Adrenal gland (tissue), 12 donors: Measurements from ENCODE around the gene MYH9. TPM values are rescaled to one million over a fixed set of nuclear protein-coding genes. Genes with fewer than 3 reads are reported as not detected.
A peak's percentile ranks its signal among the peaks of the same experiment; 100 is the strongest.

ENCODE experiments used
- DNase-seq, 7 donors: peaks; one replicate each; pipeline ENCODE4 v3.0.0-alpha.2; 2019 to 2020
- H3K27ac ChIP-seq, 5 donors: fragments of 200-600 bp; sonication (generic) in 4 of 5; 1 replicate in 3 of 5; 2 replicates in 2 of 5; pipeline versions ENCODE4 v1.5.1 to v1.8.0; 2016 to 2020; ENCODE audit warnings: mild to moderate bottlenecking in 1 of 5
- H3K27me3 ChIP-seq: fragments of 200-600 bp; 2 replicates; pipeline ENCODE4 v1.8.0; 2021
- H3K36me3 ChIP-seq, 2 donors: fragments of 200-600 bp; replicated peaks in 1 of 2; 1 replicate in 1 of 2; 2 replicates in 1 of 2; pipeline versions ENCODE4 v1.5.1 to v1.8.0; 2018 to 2022
- H3K4me1 ChIP-seq, 2 donors: fragments of 200-600 bp; replicated peaks in 1 of 2; 1 replicate in 1 of 2; 2 replicates in 1 of 2; pipeline versions ENCODE4 v1.5.1 to v1.8.0; 2018 to 2021
- H3K4me3 ChIP-seq, 4 donors: fragments of 200-600 bp; sonication (generic) in 3 of 4; one replicate each; pipeline ENCODE4 v1.5.1; 2016 to 2018
- H3K9me3 ChIP-seq, 3 donors: fragments of 200-600 bp; sonication (generic) in 1 of 3; replicated peaks in 1 of 3; 1 replicate in 2 of 3; 2 replicates in 1 of 3; pipeline versions ENCODE4 v1.5.1 to v1.8.0; 2016 to 2021
- CTCF ChIP-seq, 6 experiments: fragments of 450-650 bp in 4 of 6; fragments of 200-600 bp in 2 of 6; sonication (generic) in 1 of 6; IDR thresholded peaks; 1 replicate in 5 of 6; 2 replicates in 1 of 6; pipeline versions ENCODE4 v1.5.1 to v1.8.0; 2016 to 2021; ENCODE audit warnings: antibody characterized with exemption in 6 of 6, mild to moderate bottlenecking in 2 of 6, moderate library complexity in 1 of 6
- POLR2A ChIP-seq, 2 donors: fragments of 450-650 bp; IDR thresholded peaks; one replicate each; pipeline ENCODE4 v1.6.1; 2017; ENCODE audit warnings: antibody characterized with exemption in 2 of 2, mild to moderate bottlenecking in 2 of 2, moderate library complexity in 1 of 2
- WGBS, 4 donors: extraction: QIAGEN DNeasy Blood & Tissue Kit in 2 of 4; methylation state at CpG; one replicate each; pipeline versions ENCODE4 v1.1.5 to v1.1.7; 2013 to 2017; 5-methylcytosine and 5-hydroxymethylcytosine counted together
- intact Hi-C, 2 donors: fragments of 100-400 bp; cut with DNase I; formaldehyde crosslinking; loops; one replicate each; pipeline versions ENCODE4 v1.14.1 to v1.15.0; 2022 to 2023
- polyA plus RNA-seq, 3 donors: library from polyadenylated mRNA; stranded (reverse); fragments of 200-250 nt in 2 of 3; fragments of 350-450 nt in 1 of 3; fragmentation: Illumina TruSeq in 1 of 3; extraction: RNeasy Lipid Tissue Mini Kit (QIAGEN cat#74804) in 1 of 3; gene quantifications; one replicate each; pipeline ENCODE4 v1.2.3, GENCODE V29; 2013 to 2014
- total RNA-seq, 9 donors: library from RNA; depleted of rRNA in 4 of 9; stranded (reverse); fragments of >200 nt in 4 of 9; fragments of 120-200 nt in 1 of 9; fragmentation: NEBNext Ultra II Directional in 1 of 9; extraction: Animal tissue kit (Norgen Biotek cat#: 25700) in 1 of 9; gene quantifications; one replicate each; pipeline versions ENCODE4 v1.1.0 to v1.2.4, GENCODE V29; 2013 to 2023
- donor health status: healthy with polysubstance abuse.
- donor health status: Bipolar disorder and iron deficiency.
- donor health status: DM: yes; HTN: yes; CAD: no.
- donor health status: DM: no; HTN: no; CAD: no.
- donor health status: DM: no; HTN: no; CAD: no.
- donor health status: DM: yes; HTN: yes; CAD: no.

The MYH9 gene
- total and polyA plus RNA-seq, 12 donors, result 96.2 to 427 (median 319) TPM

- no peak for TF ChIP-seq CTCF (IDR thresholded peaks at IDR 0.05)
- no peak for TF ChIP-seq POLR2A (IDR thresholded peaks at IDR 0.05)
- DNase-seq, result peak in 1 of 7 donors; percentile 25
- Histone ChIP-seq H3K27ac (peak overlapping the region in 4 of 5 donors; percentile 78 to 97 (median 90)), H3K4me1 (peaks cover 44 to 78% of the 10 kb centered on the region in 2 donors), H3K36me3 (peaks cover 0 to 68% of the 10 kb centered on the region in 2 donors), H3K9me3 (no peaks in the 10 kb centered on the region), H3K27me3 (no peaks in the 10 kb centered on the region), H3K4me3 (no peak overlapping the region)
- 77 to 84% (median 79%) methylated on average over 22 to 27 of the region's 27 CpGs for WGBS, 4 donors
- intact Hi-C loops, result loop anchor here in 1 of 2 donors (10.0 kb wide), 1 partner anchor 59 kb away; the partner anchor contains the start of gene MYH9
Measured at GRCh38 chr22:36325154-36326031, 62.4 kb downstream of the MYH9 start.

- TF ChIP-seq POLR2A (IDR thresholded peaks at IDR 0.05) (no peak), CTCF (IDR thresholded peaks at IDR 0.05) (no peak)
- H3K27ac ChIP-seq, result peak overlapping the region in 4 of 5 donors; percentile 78 to 97 (median 90)
- peaks cover 34 to 69% of the 10 kb centered on the region in 2 donors for H3K4me1 ChIP-seq
- DNase-seq, result peak in 1 of 7 donors; percentile 18
- no peaks in the 10 kb centered on the region for H3K9me3 ChIP-seq
- no peaks in the 10 kb centered on the region for H3K27me3 ChIP-seq
- 75 to 84% (median 76%) methylated on average over 7 to 11 of the region's 11 CpGs for WGBS, 4 donors
- H3K4me3 ChIP-seq, result no peak overlapping the region
- intact Hi-C loops, result loop anchor here (5.0 to 10.0 kb wide), 2 partner anchors 60 to 63 kb away; partner anchors contain the start of gene MYH9 (in 2 of the 2)
- peaks cover 0 to 78% of the 10 kb centered on the region in 2 donors for H3K36me3 ChIP-seq
Measured at GRCh38 chr22:36324414-36324813, 63.4 kb downstream of the MYH9 start.

- Histone ChIP-seq H3K4me1 (peaks cover 29 to 63% of the 10 kb centered on the region in 2 donors), H3K4me3 (no peak overlapping the region), H3K27ac (peak overlapping the region; percentile 34 to 97 (median 85)), H3K27me3 (no peaks in the 10 kb centered on the region), H3K36me3 (peaks cover 0 to 83% of the 10 kb centered on the region in 2 donors), H3K9me3 (no peaks in the 10 kb centered on the region)
- intact Hi-C loops, result loop anchor here (5.0 to 10.0 kb wide), 2 partner anchors 61 to 63 kb away; partner anchors contain the start of gene MYH9 (in 2 of the 2)
- 62 to 79% (median 72%) methylated on average over 8 to 21 of the region's 21 CpGs for WGBS, 4 donors
- TF ChIP-seq POLR2A (IDR thresholded peaks at IDR 0.05) (no peak), CTCF (IDR thresholded peaks at IDR 0.05) (no peak)
- peak in 2 of 7 donors; percentile 29 to 31 for DNase-seq
Measured at GRCh38 chr22:36323855-36324331, 63.9 kb downstream of the MYH9 start.

- no peak overlapping the region for H3K4me3 ChIP-seq
Measured at GRCh38 chr22:36323182-36323854, 64.4 kb downstream of the MYH9 start.

More at GRCh38 chr22:36323182-36323854, 64.4 kb downstream of the MYH9 start:
- peak in 4 of 6 experiments; percentile 9 to 32 (median 26) for TF ChIP-seq CTCF (IDR thresholded peaks at IDR 0.05)
- TF ChIP-seq POLR2A (IDR thresholded peaks at IDR 0.05), result peak in 1 of 2 donors; percentile 22
- 38 to 50% (median 40%) methylated on average over 6 to 14 of the region's 14 CpGs for WGBS, 4 donors
- Histone ChIP-seq H3K27me3 (no peaks in the 10 kb centered on the region), H3K36me3 (peaks cover 0 to 86% of the 10 kb centered on the region in 2 donors), H3K4me1 (peaks cover 23 to 58% of the 10 kb centered on the region in 2 donors), H3K27ac (peak overlapping the region; percentile 34 to 97 (median 85)), H3K9me3 (no peaks in the 10 kb centered on the region)
- intact Hi-C loops, result loop anchor here (5.0 to 10.0 kb wide), 2 partner anchors 61 to 64 kb away; partner anchors contain the start of gene MYH9 (in 2 of the 2)
- peak; percentile 71 to 92 (median 91) for DNase-seq
